HG03039 (cell line): ENCODE measurements around the gene OIP5.
"Not testable (repeated sequence)": the region's sequence is repeated elsewhere in the genome, so short reads cannot be mapped to it uniquely, and the experiment has no call there.

Source experiments
- ATAC-seq: cut with Tn5 transposase; IDR thresholded peaks from one replicate; pipeline ENCODE4 v1.9.1; 2021; ENCODE audit warnings: mild to moderate bottlenecking, moderate library complexity; ENCODE audit not compliant: unreplicated experiment

Gene OIP5

GRCh38 chr15:41332194-41333025, at the start of gene OIP5, which contains the start of gene NUSAP1:
TSS of gene OIP5 (minus strand) at chr15:41332591. CDS start at chr15:41332561, 30 bp downstream.
TSS of gene NUSAP1 (plus strand) at chr15:41332881. CDS start at chr15:41332958, 77 bp downstream.
- peak; percentile 85 for ATAC-seq

- no peak for ATAC-seq
These were observed 45.6 kb upstream of the OIP5 start for GRCh38 chr15:41377978-41378377.

- no peak for ATAC-seq
These were observed 35.0 kb upstream of the OIP5 start for GRCh38 chr15:41367418-41367817.

GRCh38 chr15:41354371-41354770, 22.0 kb upstream of the OIP5 start:
- ATAC-seq: no peak

- no peak for ATAC-seq
These were observed 17.8 kb upstream of the OIP5 start for GRCh38 chr15:41350057-41350717.

GRCh38 chr15:41347236-41347635, 14.8 kb upstream of the OIP5 start:
- ATAC-seq: no peak

GRCh38 chr15:41341519-41341918, 9.1 kb upstream of the OIP5 start:
- no peak for ATAC-seq

GRCh38 chr15:41340189-41340695, 7.9 kb upstream of the OIP5 start:
- ATAC-seq: no peak

GRCh38 chr15:41337631-41338522, 5.5 kb upstream of the OIP5 start:
- no peak for ATAC-seq

GRCh38 chr15:41337047-41337446, 4.7 kb upstream of the OIP5 start:
- ATAC-seq: no peak

GRCh38 chr15:41336549-41336948, 4.2 kb upstream of the OIP5 start:
- ATAC-seq: no peak

GRCh38 chr15:41334293-41335120, 2.1 kb upstream of the OIP5 start:
- ATAC-seq: no peak

GRCh38 chr15:41333026-41333562, 703 bp upstream of the OIP5 start:
- peak; percentile 22 for ATAC-seq

GRCh38 chr15:41331833-41332193, 578 bp downstream of the OIP5 start:
- no peak for ATAC-seq

- no peak for ATAC-seq
These were observed 1.1 kb downstream of the OIP5 start for GRCh38 chr15:41331281-41331680.

- no peak for ATAC-seq
These were observed 8.8 kb downstream of the OIP5 start for GRCh38 chr15:41323611-41324010.

GRCh38 chr15:41320805-41321330, 11.5 kb downstream of the OIP5 start:
- ATAC-seq: not testable (repeated sequence)

- no peak for ATAC-seq
These were observed 23.0 kb downstream of the OIP5 start for GRCh38 chr15:41309226-41309905.

- ATAC-seq: no peak
These were observed 24.7 kb downstream of the OIP5 start for GRCh38 chr15:41307679-41308078.
